HCT116 (cell line): ENCODE results near the gene ASCC1. TPM values are rescaled to one million over a fixed set of nuclear protein-coding genes. Genes with fewer than 3 reads are reported as not detected.

Experiments
- ATAC-seq: fragments of 200-7000 bp; cut with Tn5 transposase; 2 replicates; pipeline ENCODE4 v1.9.1; 2020; ENCODE audit warnings: mild to moderate bottlenecking, moderate library complexity
- BruUV-seq: library from RNA; stranded (reverse); fragments of 400-500 nt; replicated peaks from 2 replicates; lab custom pipeline; 2021; lab: Mats Ljungman, UMichigan
- CTCF ChIA-PET: fragments of 300-600 bp; sonication (Branson Sonifier 250); formaldehyde crosslinking; loops from one replicate; lab custom pipeline; 2021; ENCODE audit warnings: antibody characterized with exemption; lab: Charles Lee
- POLR2A ChIA-PET: fragments of 300-600, 350-600 bp; sonication (Branson Sonifier 250); formaldehyde crosslinking; loops from one replicate; lab custom pipeline; 2021; ENCODE audit warnings: antibody characterized with exemption; lab: Charles Lee
- RAD21 ChIA-PET, 2 experiments: fragments of 300-600 bp; sonication (Branson Sonifier 250); formaldehyde crosslinking; loops; one replicate each; lab custom pipeline; 2023; ENCODE audit warnings: low total read pairs in 2 of 2; ENCODE audit not compliant: uncharacterized antibody in 2 of 2, unreplicated experiment in 2 of 2, low non-redundant PET in 1 of 2; lab: Charles Lee
- DNase-seq: peaks from one replicate; pipeline ENCODE4 v3.0.0-alpha.2; 2010; ENCODE audit warnings: low read depth, low spot score
- H2AFZ ChIP-seq: fragments of 200-600 bp; shearing (Covaris generic), sonication (generic); 2 replicates; pipeline ENCODE4 v1.6.1; 2017; ENCODE audit warnings: low read depth, mixed run types, mixed read lengths, antibody characterized with exemption, low read length; ENCODE audit not compliant: poor library complexity, severe bottlenecking
- H3K27ac ChIP-seq: 2 replicates; pipeline ENCODE4 v1.5.1; 2012; ENCODE audit warnings: low read depth, low read length
- H3K27me3 ChIP-seq: fragments of 200-600 bp; sonication (generic); 2 replicates; pipeline ENCODE4 v1.6.1; 2016; ENCODE audit warnings: mixed run types, low read length, mixed read lengths; ENCODE audit not compliant: insufficient read depth
- H3K36me3 ChIP-seq, 2 experiments: fragments of 200-500 bp in 1 of 2; fragments of 200-600 bp in 1 of 2; sonication (Bioruptor generic) in 1 of 2; sonication (generic) in 1 of 2; 2 replicates each; pipeline versions ENCODE4 v1.5.1 to v1.6.1; 2014 to 2016; ENCODE audit warnings: low read length in 2 of 2, inconsistent platforms in 1 of 2, mixed read lengths in 1 of 2, mixed run types in 1 of 2; ENCODE audit not compliant: insufficient read depth in 2 of 2, control insufficient read depth in 1 of 2
- H3K4me1 ChIP-seq, 2 experiments: fragments of 200-600 bp in 1 of 2; sonication (generic) in 1 of 2; 2 replicates each; pipeline versions ENCODE4 v1.5.1 to v1.6.1; 2012 to 2017; ENCODE audit warnings: low read length in 2 of 2, inconsistent platforms in 1 of 2, mild to moderate bottlenecking in 1 of 2, mixed read lengths in 1 of 2, mixed run types in 1 of 2, moderate library complexity in 1 of 2; ENCODE audit not compliant: insufficient read depth in 2 of 2, control insufficient read depth in 1 of 2
- H3K4me2 ChIP-seq: fragments of 200-600 bp; sonication (generic); 2 replicates; pipeline ENCODE4 v1.6.1; 2017; ENCODE audit warnings: mixed run types, low read length, mixed read lengths
- H3K4me3 ChIP-seq, 2 experiments: fragments of 200-600 bp in 1 of 2; sonication (generic) in 1 of 2; replicated peaks in 1 of 2; 2 replicates each; pipeline ENCODE4 v1.5.1; 2011 to 2016; ENCODE audit warnings: low read length in 2 of 2, control low read depth in 1 of 2, low read depth in 1 of 2, mild to moderate bottlenecking in 1 of 2, mixed read lengths in 1 of 2, mixed run types in 1 of 2
- H3K79me2 ChIP-seq: fragments of 200-600 bp; sonication (generic); 2 replicates; pipeline ENCODE4 v1.6.1; 2017; ENCODE audit warnings: mild to moderate bottlenecking, mixed run types, low read length, moderate library complexity, mixed read lengths; ENCODE audit not compliant: insufficient read depth
- H3K9ac ChIP-seq: fragments of 200-600 bp; sonication (generic); 2 replicates; pipeline ENCODE4 v1.6.1; 2016; ENCODE audit warnings: low read length, mixed read lengths
- H3K9me2 ChIP-seq: fragments of 200-600 bp; sonication (generic), shearing (Covaris generic); 2 replicates; pipeline ENCODE4 v1.6.1; 2017; ENCODE audit warnings: mixed run types, mild to moderate bottlenecking, moderate library complexity; ENCODE audit not compliant: insufficient read depth
- H3K9me3 ChIP-seq, 2 experiments: fragments of 200-500 bp in 1 of 2; fragments of 200-600 bp in 1 of 2; sonication (Bioruptor generic) in 1 of 2; sonication (generic) in 1 of 2; 2 replicates each; pipeline ENCODE4 v1.6.1; 2014 to 2017; ENCODE audit warnings: low read length in 2 of 2, mixed read lengths in 2 of 2, inconsistent platforms in 1 of 2, low read depth in 1 of 2, mild to moderate bottlenecking in 1 of 2, mixed run types in 1 of 2, moderate library complexity in 1 of 2; ENCODE audit not compliant: control insufficient read depth in 1 of 2, insufficient read depth in 1 of 2
- H4K20me1 ChIP-seq: fragments of 200-600 bp; sonication (generic), shearing (Covaris generic); 2 replicates; pipeline ENCODE4 v1.6.1; 2017; ENCODE audit warnings: mixed run types, mild to moderate bottlenecking, moderate library complexity; ENCODE audit not compliant: insufficient read depth
- CBX3 ChIP-seq: IDR thresholded peaks from 2 replicates; pipeline ENCODE4 v1.6.1; 2012; ENCODE audit warnings: low read depth
- ELF1 ChIP-seq: IDR thresholded peaks from 2 replicates; pipeline ENCODE4 v1.6.1; 2012; ENCODE audit warnings: low read depth, borderline replicate concordance
- EZH2 ChIP-seq: fragments of 200-600 bp; sonication (generic); IDR thresholded peaks from 2 replicates; pipeline ENCODE4 v1.6.1; 2017; ENCODE audit warnings: antibody characterized with exemption, mixed run types
- EZH2phosphoT487 ChIP-seq: fragments of 200-600 bp; IDR thresholded peaks from 2 replicates; pipeline ENCODE4 v1.6.1; 2018; ENCODE audit warnings: antibody characterized with exemption, borderline replicate concordance
- FOSL1 ChIP-seq: IDR thresholded peaks from 2 replicates; pipeline ENCODE4 v1.6.1; 2012; ENCODE audit warnings: low read depth
- JUND ChIP-seq: IDR thresholded peaks from 2 replicates; pipeline ENCODE4 v1.6.1; 2012
- POLR2A ChIP-seq: IDR thresholded peaks from 2 replicates; pipeline ENCODE4 v1.7.0; 2011; ENCODE audit warnings: borderline replicate concordance; ENCODE audit not compliant: insufficient read depth, insufficient read length; ENCODE audit errors: extremely low read depth
- POLR2AphosphoS5 ChIP-seq: IDR thresholded peaks from 2 replicates; pipeline ENCODE4 v1.6.1; 2011; ENCODE audit warnings: mild to moderate bottlenecking, low read depth, low read length, moderate library complexity
- RAD21 ChIP-seq: IDR thresholded peaks from 2 replicates; pipeline ENCODE4 v1.6.1; 2012; ENCODE audit warnings: low read depth, mild to moderate bottlenecking
- REST ChIP-seq: IDR thresholded peaks from 2 replicates; pipeline ENCODE4 v1.6.1; 2012; ENCODE audit warnings: low read depth
- SIN3A ChIP-seq: IDR thresholded peaks from 2 replicates; pipeline ENCODE4 v1.6.1; 2012; ENCODE audit warnings: low read depth
- SP1 ChIP-seq: IDR thresholded peaks from 2 replicates; pipeline ENCODE4 v1.6.1; 2012; ENCODE audit warnings: low read depth
- TCF7L2 ChIP-seq: IDR thresholded peaks from 2 replicates; pipeline ENCODE4 v1.7.0; 2011; ENCODE audit warnings: borderline replicate concordance, inconsistent platforms; ENCODE audit not compliant: insufficient read depth, insufficient read length; ENCODE audit errors: extremely low read depth
- YY1 ChIP-seq: IDR thresholded peaks from 2 replicates; pipeline ENCODE4 v1.6.1; 2011; ENCODE audit warnings: low read length, low read depth, moderate library complexity, mild to moderate bottlenecking; ENCODE audit not compliant: insufficient replicate concordance; ENCODE audit errors: extremely low read depth
- ZNF274 ChIP-seq: fragments of 200-500 bp; sonication (Bioruptor generic); IDR thresholded peaks from 2 replicates; pipeline ENCODE4 v1.6.1; 2014; ENCODE audit warnings: mild to moderate bottlenecking, low read depth, low read length, inconsistent platforms
- intact Hi-C: fragments of 100-400 bp; cut with micrococcal nuclease; formaldehyde crosslinking; loops from 2 replicates; pipeline ENCODE4 v1.10.0; 2022
- total RNA-seq: library from RNA; stranded (reverse); gene quantifications from one replicate; pipeline ENCODE4 v1.2.1, GENCODE V29; 2021; ENCODE audit not compliant: unreplicated experiment
- TF ChIP-seq, protein P1 (sequence below): IDR thresholded peaks from 2 replicates; pipeline ENCODE4 v1.6.1; 2012
- TF ChIP-seq, protein P2 (sequence below): IDR thresholded peaks from 2 replicates; pipeline ENCODE4 v1.6.1; 2012

Gene ASCC1
- total RNA-seq, 1 experiment from 2014 or later: 34.5 TPM

DNA sequence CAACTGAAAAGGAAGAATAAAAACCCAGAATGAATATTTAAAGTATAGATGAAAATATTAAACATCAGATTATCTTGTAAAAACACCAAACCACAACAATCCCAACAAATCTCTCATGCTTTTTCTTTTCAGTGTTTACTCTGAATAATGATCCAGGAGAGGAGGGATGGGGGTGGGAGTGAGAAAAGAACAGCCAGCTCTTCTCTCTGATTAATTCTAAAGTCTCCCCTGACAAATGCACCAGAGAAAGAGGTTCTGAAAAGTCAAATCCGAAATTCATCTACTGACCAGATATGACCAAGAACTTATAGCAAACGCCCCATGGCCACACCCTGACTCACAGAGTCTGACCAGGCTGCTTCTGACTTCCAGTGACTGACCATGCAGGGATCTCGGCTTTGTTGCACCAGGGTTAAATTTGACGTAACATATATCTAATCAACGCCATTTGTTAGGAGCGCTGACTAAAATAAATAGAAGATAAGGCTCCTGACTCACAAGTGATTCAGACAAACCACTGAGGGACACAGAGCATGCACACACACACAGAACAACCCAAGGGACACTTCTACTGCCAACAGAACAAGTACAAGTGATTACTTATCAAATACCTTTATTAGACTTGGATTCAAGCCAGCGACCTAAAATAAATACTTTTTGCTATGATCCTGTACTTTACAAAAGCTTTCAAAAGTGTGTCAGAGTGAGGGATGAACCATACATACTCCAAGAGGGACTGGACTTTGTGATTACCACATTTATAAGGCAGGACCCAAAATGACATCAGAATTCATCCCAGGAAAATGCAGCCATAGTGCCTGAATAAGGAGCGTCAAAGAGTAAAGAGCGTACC lies 118.4 kb downstream of the ASCC1 start (continued):
- TF ChIP-seq ZNF274 (no peak), FOSL1 (peak; percentile 75)
- TF ChIP-seq, protein P1, sequence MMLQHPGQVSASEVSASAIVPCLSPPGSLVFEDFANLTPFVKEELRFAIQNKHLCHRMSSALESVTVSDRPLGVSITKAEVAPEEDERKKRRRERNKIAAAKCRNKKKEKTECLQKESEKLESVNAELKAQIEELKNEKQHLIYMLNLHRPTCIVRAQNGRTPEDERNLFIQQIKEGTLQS: peak; percentile 19; the same call in 1 of the 2 replicates

- ATAC-seq (no peak), DNase-seq (no peak)
- no peak overlapping the region for H2AFZ ChIP-seq
- no peaks in the 10 kb centered on the region for H4K20me1 ChIP-seq
- H3K36me3 ChIP-seq: no peaks in the 10 kb centered on the region; a peak in 1 of 4 replicates
- no peak overlapping the region for H3K4me3 ChIP-seq
- BruUV-seq: TSS peak; percentile 55
- ChIA-PET RAD21 (no interaction called here), CTCF (no interaction called here), POLR2A (no interaction called here)
- intact Hi-C loops: no loop called here
- TF ChIP-seq YY1 (no peak), EZH2phosphoT487 (no peak), POLR2A (no peak), FOSL1 (no peak), SIN3A (no peak), ZNF274 (no peak), CBX3 (no peak), REST (no peak), JUND (no peak), SP1 (no peak), ELF1 (no peak), RAD21 (no peak), TCF7L2 (no peak), POLR2AphosphoS5 (no peak), EZH2 (no peak)
- TF ChIP-seq, protein P2, sequence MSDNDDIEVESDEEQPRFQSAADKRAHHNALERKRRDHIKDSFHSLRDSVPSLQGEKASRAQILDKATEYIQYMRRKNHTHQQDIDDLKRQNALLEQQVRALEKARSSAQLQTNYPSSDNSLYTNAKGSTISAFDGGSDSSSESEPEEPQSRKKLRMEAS: no peak
- TF ChIP-seq, protein P1: no peak
- H3K9me3 ChIP-seq: no peaks in the 10 kb centered on the region
- H3K27ac ChIP-seq: no peak overlapping the region
- H3K4me1 ChIP-seq: peaks cover 36 to 46% of the 10 kb centered on the region in 2 experiments
- no peaks in the 10 kb centered on the region for H3K79me2 ChIP-seq
- H3K9ac ChIP-seq: no peak overlapping the region
- no peak overlapping the region for H3K4me2 ChIP-seq
- no peaks in the 10 kb centered on the region for H3K27me3 ChIP-seq
- no peaks in the 10 kb centered on the region for H3K9me2 ChIP-seq
Observed at GRCh38 chr10:72096115-72097000, 119.7 kb downstream of the ASCC1 start.
